Measurements from ENCODE around the gene RRP1B.
"Not testable (repeated sequence)": the region's sequence is repeated elsewhere in the genome, so short reads cannot be mapped to it uniquely, and the experiment has no call there.

The RRP1B gene

DNA sequence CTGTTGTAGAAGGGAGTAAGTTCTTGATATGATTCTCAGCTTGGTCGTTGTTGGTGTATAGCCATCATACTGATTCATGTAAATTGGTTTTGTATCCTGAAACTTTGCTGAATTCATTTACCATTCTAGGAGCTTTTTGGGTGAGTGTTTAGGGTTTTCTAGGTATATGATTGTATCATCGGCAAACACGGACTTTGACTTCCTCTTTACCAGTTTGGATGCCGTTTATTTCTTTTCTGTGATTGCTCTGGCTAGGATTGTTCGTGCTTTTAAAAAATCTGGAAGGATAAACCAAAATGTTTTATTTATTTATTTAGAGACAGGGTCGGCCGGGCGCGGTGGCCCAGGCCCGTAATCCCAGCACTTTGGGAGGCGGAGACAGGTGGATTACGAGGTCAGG is 20.6 kb downstream of the RRP1B start:
- DNase-seq = no peak

DNA sequence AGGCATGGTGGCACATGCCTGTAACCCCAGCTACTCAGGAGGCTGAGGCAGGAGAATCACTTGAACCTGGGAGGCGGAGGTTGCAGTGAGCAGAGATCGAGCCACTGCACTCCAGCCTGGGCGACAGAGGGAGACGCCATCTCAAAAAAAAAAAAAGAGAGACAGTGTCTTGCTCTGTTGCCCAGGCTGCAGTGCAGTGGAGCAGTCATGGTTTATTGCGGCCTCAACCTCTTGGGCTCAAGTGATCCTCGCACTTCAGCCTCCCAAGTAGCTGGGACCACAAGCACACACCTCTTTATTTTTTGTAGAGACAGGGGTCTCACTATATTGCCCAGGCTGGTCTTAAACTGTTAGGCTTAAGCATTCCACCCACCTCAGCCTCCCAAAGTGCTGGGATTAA is 21.1 kb downstream of the RRP1B start:
- not testable (repeated sequence) for DNase-seq

DNA sequence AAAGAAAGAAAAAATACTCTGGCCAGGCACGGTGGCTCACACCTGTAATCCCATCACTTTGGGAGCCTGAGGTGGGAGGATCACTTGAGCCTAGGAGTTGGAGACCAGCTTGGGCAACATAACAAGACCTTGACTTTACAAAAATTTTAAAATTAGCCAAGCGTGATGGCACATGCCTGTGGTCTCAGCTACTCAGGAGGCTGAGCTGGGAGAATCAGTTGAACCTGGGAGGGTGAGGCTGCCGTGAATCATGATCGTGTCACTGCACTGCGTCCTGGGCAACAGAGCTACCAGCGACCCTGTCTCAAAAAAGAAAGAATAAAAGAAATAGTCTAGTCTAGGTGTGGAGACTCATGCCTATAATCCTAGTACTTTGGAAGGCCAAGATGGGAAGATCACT is 22.3 kb downstream of the RRP1B start:
- no peak for DNase-seq

DNA sequence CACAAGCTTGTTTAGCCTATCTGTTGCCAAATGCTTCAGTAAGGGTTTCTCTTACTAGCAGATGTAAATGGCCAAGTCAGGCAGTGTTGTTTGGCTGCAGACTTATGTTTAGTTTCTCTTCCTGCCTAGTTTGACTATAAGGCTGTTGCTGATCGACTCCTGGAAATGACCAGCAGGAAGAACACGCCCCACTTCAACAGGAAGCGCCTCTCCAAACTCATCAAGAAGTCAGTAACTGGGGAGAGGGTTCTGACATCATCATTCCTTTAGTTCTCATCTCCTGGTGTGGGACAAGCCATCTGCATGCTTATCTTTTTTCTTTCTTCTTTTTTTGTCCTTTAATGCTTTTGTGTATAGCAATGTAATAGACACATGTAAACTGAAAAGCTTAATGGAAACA is 25.1 kb downstream of the RRP1B start:
- DNase-seq = no peak

DNA sequence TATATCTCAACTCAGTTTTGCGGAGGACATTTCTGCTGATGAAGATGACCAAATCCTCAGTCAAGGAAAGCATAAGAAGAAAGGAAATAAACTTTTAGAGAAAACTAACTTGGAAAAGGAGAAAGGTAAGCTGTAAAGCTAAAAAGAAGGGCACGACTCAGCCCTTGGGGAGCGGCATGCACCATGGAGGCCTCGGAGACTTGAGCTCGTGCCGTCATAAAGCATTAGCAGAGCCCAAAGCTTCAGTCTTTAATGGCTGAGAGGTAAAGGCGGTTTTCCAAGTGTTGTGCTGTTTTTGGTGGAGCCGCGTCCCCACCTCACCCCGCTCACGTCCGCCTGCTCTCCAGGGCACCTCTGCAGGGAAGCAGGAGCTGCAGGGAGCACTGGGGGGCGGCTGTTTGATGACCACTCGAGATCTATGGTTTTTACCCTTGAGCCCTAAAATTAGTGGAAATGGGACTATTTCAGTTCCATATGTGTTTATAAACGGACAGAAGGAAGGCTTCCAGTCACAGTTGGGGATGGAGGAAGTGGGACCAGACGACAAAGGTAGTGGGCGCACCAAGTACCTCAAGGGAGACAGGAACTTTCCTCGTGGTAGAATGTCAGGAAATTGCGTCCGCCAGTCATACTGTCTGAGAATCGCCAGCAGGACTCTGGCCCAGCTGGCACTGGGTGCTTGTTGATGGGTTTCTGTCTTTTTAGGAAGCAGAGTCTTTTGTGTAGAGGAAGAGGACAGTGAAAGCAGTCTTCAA is 27.6 kb downstream of the RRP1B start:
- no peak for DNase-seq

DNA sequence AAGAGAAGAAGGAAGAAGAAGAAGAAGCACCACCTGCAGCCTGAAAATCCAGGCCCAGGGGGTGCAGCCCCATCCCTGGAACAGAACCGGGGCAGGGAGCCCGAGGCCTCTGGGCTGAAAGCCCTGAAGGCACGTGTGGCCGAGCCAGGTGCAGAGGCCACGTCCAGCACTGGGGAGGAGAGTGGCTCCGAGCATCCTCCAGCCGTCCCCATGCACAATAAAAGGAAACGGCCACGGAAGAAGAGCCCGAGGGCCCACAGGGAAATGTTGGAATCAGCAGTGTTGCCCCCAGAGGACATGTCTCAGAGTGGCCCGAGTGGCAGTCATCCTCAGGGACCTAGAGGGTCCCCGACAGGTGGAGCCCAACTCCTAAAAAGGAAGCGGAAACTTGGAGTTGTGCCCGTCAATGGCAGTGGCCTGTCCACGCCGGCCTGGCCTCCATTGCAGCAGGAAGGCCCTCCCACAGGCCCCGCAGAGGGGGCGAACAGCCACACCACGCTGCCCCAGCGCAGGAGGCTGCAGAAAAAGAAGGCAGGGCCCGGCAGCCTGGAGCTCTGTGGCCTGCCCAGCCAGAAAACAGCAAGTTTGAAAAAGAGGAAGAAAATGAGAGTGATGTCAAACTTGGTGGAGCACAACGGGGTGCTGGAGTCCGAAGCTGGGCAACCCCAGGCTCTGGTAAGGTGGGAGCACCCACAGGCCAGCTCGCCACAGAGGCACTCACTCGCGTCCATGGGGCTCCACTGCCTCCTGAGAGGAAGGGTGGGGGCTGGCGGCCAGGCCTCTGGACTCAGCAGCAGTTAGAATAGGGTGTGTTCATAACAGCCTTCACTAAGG is 28.4 kb downstream of the RRP1B start:
- no peak for DNase-seq

DNA sequence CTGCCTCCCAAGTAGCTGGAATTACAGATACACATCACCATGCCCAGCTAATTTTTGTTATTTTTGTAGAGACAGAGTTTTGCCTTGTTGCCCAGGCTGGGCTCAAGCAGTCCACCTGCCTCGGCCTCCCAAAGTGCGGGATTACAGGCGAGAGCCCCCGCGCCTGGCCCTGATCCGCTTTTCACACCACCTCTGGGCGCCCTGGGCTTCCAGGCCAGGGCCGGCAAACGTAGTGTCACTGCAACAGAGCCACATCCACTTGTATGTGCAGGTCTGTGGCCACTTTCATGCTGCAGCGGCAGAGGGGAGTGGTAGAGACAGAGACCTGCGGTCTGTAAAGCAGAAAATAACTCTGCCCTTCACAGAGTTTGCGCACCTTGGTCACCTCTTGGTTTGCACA is 29.5 kb downstream of the RRP1B start:
- no peak for DNase-seq

DNA sequence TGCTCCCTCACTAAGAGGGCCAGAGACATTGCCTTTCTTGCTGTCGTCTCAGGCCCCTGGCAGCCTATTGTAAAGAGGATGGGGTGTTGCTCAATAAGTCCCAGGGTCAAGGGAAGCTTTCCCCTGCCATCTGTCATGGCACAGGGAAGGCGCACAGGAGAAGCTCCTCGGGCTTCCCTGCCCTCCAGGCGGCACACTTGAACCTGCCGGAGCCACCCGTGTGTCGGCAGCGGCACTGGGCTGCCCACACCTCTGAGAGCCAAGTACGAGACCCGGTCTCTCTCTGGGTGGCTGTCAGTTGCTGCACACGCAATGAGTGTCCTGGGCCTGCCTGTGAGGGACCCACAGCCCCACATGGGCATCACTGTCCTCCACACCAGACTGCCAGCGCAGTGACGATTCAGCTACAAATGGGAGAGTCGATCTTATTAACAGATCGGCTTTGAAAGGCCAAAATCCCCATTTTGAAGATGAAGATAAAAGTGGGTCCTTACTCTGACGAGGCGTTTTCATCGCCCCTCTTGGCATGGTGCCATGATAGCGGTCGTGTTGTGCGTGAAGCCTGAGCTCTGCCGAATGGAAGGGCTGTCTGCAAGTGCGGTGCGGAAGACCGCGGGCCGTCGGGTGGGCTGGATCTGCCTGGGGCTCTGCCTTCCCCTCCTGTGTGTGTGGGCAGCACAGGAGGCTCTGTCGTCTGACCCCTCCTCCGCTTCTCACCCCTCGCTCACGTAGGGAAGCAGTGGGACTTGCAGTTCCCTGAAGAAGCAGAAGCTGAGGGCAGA is 30.4 kb downstream of the RRP1B start:
- DNase-seq = no peak

DNA sequence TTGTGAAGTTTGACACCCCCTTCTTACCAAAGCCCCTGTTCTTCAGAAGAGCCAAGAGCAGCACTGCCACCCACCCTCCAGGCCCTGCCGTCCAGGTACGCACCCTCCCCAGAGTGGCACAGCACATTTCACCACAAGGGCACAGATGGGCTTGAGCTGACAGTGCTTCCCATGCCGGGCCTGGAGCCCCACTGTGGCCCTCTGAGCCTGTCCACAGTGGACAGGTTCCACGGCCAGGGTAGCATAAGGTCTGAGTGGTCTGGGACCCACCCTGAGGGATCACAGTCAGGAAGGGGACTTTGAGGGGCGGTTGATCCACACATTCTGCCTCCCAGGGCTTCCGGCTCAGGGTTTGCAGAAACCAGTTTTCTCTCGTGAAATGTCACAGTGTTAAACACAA is 31.0 kb downstream of the RRP1B start:
- no peak for DNase-seq

DNA sequence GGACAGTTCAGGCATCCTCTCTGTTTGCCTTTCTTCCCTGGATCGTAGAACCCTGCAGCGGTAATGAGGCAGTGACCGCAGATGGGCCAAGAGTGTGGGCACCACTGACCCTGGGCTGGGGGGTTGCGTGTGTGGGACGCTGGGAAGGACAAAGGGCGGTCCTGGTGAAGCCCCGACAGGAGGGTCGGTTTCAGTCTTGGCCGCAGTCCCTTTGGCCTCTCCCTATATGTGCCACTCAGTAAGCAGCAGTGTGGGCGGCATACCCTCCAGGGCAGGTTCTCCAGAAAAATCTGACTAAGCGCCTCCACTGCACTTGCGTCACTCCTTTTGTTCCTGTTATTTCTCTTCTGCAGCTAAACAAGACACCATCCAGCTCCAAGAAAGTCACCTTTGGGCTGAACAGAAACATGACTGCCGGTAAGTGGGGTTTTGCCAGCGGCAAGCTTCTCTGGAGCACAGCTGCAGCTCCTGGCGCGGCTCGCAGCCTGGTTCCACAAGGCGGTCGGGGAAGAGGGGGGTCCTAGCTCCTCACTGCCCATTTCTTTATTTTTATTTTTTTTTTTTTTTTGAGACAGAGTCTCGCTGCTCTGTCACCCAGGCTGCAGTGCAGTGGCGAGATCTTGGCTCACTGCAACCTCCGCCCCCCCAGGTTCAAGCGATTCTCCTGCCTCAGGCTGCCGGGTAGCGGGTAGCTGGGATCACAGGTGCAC is 31.9 kb downstream of the RRP1B start:
- no peak for DNase-seq

DNA sequence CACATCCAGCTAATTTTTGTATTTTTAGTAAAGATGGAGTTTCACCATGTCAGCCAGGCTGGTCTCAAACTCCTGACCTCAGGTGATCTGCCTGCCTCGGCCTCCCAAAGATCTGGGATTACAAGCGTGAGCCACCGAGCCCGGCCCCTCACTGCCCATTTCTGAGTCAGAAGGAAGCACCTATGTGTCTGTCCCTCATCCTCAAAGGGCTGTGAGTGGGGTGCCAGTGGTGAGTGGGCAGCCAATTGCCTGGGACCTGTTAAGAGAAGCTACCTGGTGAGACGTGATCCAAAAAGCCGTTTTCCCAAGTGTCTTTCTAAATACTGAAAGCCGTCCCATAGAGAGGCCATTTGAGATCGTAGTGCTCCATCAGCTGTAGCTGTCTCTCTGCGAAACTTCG is 32.4 kb downstream of the RRP1B start:
- DNase-seq = no peak

DNA sequence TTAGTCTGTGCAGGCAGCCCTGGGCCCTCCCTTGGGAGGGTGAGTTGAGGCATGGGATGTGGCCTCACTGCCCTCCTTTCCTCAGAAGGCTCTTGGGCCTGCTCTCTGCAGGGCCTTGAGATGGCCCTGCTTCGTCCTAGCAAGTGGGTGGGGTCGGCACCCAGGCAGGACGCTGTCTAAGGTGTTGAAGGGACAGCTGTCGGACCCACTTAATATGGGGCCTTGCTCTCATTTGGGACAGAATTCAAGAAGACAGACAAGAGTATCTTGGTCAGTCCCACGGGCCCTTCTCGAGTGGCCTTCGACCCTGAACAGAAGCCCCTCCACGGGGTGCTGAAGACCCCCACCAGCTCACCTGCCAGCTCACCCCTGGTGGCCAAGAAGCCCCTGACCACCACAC is 33.6 kb downstream of the RRP1B start:
- DNase-seq = no peak

DNA sequence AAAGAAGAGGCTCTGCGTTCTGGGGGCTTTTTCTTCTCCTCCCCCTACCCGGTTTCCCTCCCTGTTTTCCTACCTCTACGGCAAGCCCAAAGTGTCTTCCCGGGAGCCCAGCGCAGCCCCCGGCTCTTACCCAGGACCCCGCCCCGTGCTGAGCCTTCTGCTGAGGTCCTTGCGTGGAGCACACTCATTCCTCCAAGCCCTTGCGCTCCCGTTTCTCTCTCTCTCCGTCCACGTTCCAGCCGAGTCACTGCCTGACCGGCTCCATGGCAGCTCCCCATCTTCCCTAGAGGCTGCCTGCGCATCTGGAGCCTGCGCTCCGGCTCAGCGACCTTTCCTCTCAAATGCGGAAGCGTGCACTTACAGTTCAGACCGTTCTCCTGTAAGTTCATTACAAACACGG is 34.6 kb downstream of the RRP1B start:
- DNase-seq = no peak

DNA sequence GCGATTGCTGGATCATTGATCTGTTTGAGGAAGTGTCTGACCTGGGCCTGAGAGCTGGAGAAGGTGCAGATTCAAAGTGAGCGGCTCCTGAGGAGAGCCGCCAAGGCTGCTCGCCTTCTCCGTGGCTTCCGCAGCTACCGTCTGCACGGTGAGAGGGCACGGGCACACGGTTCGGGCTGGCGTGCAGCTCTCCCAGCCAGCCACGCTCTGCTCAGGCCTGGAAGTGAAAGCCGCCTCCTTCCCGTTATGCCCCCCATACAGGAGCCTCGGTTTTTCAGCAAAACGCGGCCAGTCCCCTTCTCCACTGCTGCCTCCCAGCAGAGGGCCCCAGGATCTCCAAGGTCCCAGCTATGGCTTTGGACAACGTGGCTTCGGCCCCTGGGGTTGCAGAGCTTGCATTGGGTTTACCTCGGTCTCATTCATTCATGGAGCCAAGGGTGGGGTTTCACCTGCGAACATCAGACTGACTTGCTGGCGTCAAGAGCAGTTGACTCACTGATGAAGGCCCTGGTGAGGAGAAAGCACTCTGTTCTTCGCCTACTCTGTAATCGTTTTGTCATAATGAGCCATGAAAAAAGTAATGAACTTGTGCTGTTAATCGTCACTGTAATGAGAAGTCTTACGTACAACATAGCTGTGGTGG is 35.2 kb downstream of the RRP1B start:
- no peak for DNase-seq

DNA sequence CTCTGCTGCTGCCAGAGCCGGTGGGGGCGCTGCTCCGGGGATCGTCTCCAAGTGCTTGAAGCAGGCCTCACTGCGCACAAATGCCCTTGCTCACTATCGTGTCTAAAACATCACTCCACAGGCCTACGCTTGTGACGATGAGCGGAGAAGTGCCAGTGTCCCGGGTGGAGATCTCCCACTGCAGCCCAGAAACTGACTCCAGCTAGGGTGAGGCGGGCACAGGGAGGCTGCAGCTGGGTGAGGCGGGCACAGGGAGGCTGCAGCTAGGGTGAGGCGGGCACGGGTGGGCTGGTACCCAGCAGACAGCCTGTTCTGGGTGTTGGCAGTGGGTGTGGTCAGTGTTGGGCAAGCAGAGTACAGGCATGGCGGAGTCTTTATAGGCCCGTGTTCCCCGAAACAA is 36.9 kb downstream of the RRP1B start:
- no peak for DNase-seq

DNA sequence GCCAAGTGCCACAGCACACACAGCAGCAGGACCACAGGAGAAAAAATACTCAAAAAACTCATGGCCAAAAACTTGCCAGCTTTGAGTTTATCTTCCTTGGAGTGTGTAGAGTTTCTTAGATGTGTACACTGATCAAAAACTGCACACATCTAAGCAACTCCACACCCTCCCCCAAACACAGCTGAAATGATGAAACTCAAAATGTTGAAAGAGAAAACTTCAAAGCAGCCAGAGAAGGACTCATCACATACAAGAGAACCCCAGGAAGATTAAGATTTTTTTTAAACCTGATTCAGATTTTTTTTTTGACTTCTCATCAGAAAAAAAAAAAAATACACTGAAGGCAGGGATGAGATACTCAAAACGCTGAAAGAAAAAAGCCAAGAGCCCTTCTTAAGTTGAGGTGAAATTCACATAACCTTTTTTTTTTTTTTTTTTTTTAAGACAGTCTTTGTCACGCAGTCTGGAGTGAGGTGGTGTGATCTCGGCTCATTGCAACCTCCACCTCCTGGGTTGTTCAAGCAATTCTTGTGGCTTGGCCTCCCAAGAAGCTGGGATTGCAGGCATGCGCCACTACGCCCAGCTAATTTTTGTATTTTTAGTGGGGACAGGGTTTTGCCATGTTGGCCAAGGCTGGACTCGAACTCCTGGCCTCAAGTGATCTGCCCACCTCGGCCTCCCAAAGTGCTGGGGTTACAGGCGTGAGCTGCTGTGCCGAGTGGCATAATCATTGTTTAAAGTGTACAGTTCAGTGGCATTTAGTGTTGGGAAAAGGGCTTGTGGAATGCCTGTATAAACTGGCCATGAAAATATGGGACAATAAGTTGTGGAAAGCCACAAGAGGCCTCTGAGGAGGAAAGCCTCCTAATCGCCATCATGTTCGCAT is 38.6 kb downstream of the RRP1B start:
- no peak for DNase-seq

DNA sequence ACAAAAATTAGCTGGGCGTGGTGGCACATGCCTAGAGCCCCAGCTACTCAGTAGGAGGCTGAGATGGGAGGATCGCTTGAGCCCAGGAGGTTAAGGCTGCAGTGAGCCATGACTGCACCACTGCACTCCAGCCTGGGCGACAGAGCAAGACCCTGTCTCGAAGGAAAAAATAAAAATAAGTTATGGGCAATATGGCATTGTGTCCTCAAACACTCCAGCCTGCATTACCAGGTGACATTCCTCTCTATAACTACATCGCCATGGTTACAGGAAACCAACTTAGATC is 40.1 kb downstream of the RRP1B start:
- DNase-seq = not testable (repeated sequence)

DNA sequence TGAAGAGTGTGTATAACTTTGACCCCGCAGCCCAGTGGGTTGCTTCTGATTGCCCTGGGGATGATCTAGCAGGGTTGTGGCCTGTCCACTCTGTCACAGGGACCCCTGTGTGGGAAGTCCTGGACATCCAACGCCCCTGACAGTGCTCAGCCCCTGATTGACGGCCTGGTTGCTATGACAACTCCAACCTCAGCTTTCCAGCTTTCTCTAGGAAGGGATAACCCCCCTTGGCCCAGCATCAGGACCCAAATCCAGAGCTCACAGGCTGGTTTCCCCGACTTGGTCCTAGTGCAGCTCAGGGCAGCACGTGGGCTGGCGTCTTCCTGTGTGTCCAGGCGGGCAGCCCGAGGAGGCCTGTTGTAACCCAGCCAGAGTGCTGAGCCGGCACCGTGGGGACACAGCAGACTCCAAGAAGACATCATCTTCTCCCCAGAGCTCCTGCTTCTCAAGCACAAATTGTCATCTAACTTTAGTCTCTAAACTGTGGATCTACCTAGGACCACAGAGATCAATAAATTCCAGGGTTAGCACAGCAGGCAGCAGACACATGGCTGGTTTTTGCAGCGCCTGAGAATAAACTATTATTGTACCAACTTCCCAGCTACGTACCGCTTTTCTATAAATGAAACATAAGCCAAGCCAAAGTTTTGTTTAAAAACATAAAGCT is 40.7 kb downstream of the RRP1B start:
- no peak for DNase-seq

DNA sequence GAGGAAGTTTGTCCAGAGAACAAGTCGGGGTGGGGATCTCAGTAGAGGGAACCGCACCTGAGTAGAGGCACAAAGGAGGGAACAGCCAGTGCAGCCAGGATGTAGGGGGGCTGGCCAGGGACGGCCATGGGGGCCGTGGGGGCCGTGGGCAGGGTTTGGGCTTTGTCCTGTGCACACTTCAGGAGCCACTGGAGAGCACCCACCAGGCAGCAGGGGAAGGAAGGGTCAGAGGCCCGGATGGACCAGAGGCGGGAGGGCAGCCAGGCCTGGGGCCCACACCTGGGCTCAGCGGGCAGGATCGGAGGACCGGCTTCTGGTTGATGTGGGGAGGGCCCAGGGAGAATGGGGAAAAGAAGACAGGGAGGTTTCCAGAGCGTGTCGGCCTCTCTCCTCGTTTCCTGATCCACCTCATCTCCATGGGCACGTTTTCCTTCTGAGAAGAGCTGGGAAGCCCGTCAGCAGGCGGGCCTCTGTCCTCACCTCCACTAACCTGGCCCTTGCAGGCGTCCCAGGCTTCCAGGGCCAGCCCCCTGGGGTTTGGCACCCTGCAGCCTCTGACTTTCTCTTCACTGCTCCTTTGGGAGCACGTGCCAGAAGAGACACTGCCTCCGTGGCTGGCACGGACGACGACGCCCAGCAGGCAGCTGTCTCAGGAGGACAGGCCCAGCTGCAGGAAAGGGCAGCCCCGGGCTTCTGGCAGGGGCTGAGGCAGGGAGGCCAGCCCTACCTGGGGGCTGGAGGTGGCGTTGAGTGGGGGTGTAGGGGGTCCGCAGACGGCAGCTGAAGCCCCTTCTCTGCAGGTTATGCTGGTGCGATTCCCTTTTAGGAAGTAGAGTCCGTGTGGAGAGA is 42.8 kb downstream of the RRP1B start:
- DNase-seq = no peak

DNA sequence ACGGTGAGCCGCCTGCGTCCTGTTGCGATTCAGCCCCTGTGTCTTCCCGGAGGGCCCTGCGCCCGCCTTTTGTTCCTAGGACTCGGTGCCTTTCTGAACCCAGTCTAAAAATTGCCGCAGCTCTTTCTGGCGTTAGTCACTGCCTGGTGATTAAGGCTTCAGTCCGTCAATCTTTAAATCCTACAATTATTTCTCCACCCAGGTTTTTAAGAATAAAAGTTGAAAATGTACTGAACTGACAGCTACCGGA is 43.4 kb downstream of the RRP1B start:
- DNase-seq = no peak
